NCI-H2107 treated with DMSO at 0.1 percent for 48 hours (cell line): Measurements from ENCODE around the gene BRCC3.
A peak's percentile ranks its signal among the peaks of the same experiment; 100 is the strongest.
"Not testable (repeated sequence)": the region's sequence is repeated elsewhere in the genome, so short reads cannot be mapped to it uniquely, and the experiment has no call there.

Experiments
- DNase-seq: peaks from one replicate; lab custom pipeline; 2025; ENCODE audit not compliant: unreplicated experiment; lab: John Stamatoyannopoulos, UW

The BRCC3 gene

DNA sequence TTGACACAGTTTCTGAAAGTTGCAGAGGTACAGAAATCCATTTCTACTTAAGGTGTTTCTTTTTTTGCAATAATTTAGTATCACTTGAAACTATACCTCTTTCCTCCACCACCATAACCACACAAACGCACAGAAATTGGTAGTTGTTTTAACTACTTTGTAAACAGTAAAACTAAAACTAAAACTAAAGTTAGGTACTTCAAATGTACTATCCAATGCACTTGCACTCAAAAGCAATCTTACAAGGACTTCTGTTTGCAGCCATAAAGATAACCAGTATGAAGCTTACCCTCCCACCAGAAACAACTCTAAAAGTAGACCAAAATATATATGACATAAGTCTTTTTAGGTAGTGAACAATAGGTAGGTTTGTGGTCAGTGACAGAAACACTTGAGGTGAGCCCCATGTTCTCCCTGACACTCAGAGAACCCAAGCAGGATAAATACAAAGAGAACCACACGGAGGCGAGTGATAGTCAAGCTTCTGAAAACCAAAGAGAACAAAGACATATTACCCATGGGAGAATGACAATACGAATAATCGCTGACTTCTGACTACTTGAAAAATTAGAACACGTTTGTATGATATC lies 72.7 kb downstream of the BRCC3 start:
- peak; percentile 39 for DNase-seq

DNA sequence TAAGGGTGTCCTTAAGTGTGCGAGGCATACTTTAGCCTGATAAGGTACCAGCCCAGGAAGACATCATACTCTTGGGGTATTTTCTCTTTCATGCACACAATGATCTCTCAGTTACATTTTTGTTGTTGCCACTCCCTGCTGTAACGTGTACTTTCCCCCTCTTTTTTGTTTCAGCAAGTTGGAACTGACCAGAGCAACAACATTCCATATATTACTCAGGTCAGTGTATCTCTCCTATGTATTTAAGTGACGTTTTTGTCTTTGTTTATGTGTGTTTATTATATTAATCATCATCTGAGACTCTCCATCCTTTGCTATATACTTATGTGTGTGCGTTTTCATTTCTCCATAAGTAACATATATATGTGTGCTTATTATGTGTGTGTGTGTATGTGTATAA lies 73.6 kb downstream of the BRCC3 start:
- DNase-seq = no peak

DNA sequence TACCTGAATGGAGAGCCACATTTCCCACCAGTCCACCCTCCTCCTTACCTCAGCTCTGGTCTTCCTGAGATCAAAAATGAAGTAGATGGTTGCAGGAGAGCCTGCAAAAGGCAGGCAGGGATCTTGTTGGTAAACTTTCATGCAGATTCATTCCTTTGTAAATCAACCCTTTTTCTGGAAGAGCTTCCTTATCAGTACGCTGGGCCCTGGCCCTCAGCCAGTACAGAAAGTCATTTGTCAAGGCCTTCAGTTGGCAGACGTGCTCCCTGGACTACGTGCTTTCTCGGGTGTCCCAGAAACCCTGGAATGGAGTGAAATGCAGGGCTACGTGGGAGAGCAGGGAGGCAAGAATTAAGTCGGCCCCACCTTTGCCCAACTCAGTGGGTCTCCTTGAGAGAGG lies 76.3 kb downstream of the BRCC3 start:
- DNase-seq = not testable (repeated sequence)

DNA sequence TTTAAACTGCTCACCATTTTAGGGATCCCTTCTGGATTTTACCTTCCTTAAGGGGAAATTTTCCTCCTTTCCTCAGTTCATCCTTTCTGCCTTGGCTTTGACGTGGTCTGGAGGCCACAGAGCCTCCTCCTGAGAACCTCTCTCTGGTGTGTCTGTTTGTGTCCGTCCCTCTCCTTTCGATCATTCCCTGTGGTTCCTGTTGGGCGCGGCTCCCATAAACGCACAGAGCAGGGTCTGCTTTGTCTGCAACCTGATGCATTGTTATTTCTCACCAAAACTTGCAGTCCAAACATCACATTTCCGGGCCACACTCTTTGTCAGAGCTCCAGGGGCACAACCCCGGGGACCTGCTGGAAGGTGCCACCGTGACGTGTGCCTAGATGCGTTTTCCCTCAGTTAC lies 76.9 kb downstream of the BRCC3 start:
- DNase-seq = not testable (repeated sequence)

DNA sequence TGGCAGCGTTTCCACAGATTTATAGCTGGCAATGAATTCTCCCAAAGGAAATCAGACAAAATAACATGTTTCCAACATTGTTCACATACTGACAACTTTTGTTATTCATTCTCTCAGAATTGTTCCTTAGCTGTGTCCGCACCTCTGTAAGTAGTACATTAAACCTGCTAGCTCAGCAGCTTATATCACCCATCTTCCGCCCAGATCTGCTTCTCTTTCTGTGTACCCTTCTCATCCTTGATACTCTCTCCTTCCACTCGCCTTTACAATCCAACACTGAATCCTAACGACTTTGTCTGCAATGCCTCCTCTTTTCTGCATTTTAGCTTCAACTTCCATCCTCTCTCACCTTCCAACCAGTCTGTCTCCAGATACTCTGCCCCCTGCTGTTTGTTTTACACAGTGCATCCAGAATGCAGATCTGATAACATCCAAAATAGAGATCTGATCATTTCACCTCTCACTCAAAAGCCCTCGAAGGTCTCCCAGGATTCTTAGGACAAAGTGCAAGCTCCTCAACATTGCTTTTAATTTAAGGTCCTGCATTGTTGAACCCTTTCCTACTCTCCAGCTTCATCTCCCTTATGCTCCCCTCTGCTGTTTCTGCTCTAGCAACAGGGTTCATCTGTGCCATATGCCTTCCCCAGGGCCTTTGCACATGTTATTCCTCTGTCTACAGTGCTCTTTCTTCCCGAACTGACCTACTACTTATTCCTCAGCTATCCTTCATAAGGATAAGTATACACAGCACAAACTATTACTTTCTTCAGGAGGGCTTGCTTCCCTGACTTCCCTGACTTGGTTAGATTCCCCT lies 77.6 kb downstream of the BRCC3 start:
- DNase-seq = peak; percentile 6

DNA sequence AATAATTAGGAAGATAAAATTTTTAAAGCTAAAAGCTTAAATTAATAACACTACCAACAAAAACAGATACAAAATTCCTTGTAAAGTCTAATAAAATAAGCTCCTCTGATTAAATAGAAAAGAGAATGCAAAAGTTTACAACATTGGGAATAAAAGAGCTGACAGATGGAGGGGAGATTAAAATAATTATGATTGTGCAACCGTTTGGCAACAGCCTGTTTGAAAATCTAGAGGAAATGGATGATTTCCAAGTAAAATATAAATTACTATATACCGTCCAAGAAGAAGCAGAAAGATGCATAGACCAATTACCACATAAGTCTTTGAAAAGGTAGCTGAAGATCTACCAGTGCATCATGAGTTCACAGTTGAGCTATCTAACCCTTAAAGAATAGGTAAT lies 98.6 kb downstream of the BRCC3 start:
- DNase-seq = no peak
